ENCODE data around the gene NEDD9. TPM values are rescaled to one million over a fixed set of nuclear protein-coding genes. Genes with fewer than 3 reads are reported as not detected.

Gene NEDD9
- total RNA-seq, 1 experiment from 2014 or later = 6.5 TPM

- no peak overlapping the region for H3K4me3 ChIP-seq (ENCODE audit: insufficient read depth, low read depth, low read length)
Observed at GRCh38 chr6:11270030-11271027, 37.9 kb upstream of the NEDD9 start.

GRCh38 chr6:11268978-11269377 is 36.5 kb upstream of the NEDD9 start:
- Histone ChIP-seq H3K27me3 (ENCODE audit: control insufficient read depth, insufficient read depth, low read length) (no peaks in the 10 kb centered on the region), H3K36me3 (replicated peaks; ENCODE audit: control insufficient read depth, insufficient read depth, low read length) (no peaks in the 10 kb centered on the region), H3K4me3 (ENCODE audit: insufficient read depth, low read depth, low read length) (no peak overlapping the region)
- no peak for DNase-seq

More at GRCh38 chr6:11270030-11271027, 37.9 kb upstream of the NEDD9 start:
- DNase-seq = no peak
- no peaks in the 10 kb centered on the region for H3K27me3 ChIP-seq (ENCODE audit: control insufficient read depth, insufficient read depth, low read length)
- H3K36me3 ChIP-seq (replicated peaks; ENCODE audit: control insufficient read depth, insufficient read depth, low read length) = no peaks in the 10 kb centered on the region

GRCh38 chr6:11266926-11267325 is 34.5 kb upstream of the NEDD9 start:
- H3K27me3 ChIP-seq (ENCODE audit: control insufficient read depth, insufficient read depth, low read length) = no peaks in the 10 kb centered on the region
- H3K4me3 ChIP-seq (ENCODE audit: insufficient read depth, low read depth, low read length) = no peak overlapping the region
- no peak for DNase-seq

GRCh38 chr6:11265932-11266331 is 33.5 kb upstream of the NEDD9 start:
- Histone ChIP-seq H3K27me3 (ENCODE audit: control insufficient read depth, insufficient read depth, low read length) (no peaks in the 10 kb centered on the region), H3K36me3 (replicated peaks; ENCODE audit: control insufficient read depth, insufficient read depth, low read length) (no peaks in the 10 kb centered on the region), H3K4me3 (ENCODE audit: insufficient read depth, low read depth, low read length) (no peak overlapping the region)
- no peak for DNase-seq

More at GRCh38 chr6:11266926-11267325, 34.5 kb upstream of the NEDD9 start:
- no peaks in the 10 kb centered on the region for H3K36me3 ChIP-seq (replicated peaks; ENCODE audit: control insufficient read depth, insufficient read depth, low read length)

- DNase-seq = peak; percentile 49
- Histone ChIP-seq H3K4me3 (ENCODE audit: insufficient read depth, low read depth, low read length) (no peak overlapping the region), H3K36me3 (replicated peaks; ENCODE audit: control insufficient read depth, insufficient read depth, low read length) (no peaks in the 10 kb centered on the region), H3K27me3 (ENCODE audit: control insufficient read depth, insufficient read depth, low read length) (no peaks in the 10 kb centered on the region)
Observed at GRCh38 chr6:11264100-11264499, 31.6 kb upstream of the NEDD9 start.

- Histone ChIP-seq H3K27me3 (ENCODE audit: control insufficient read depth, insufficient read depth, low read length) (no peaks in the 10 kb centered on the region), H3K36me3 (replicated peaks; ENCODE audit: control insufficient read depth, insufficient read depth, low read length) (no peaks in the 10 kb centered on the region), H3K4me3 (ENCODE audit: insufficient read depth, low read depth, low read length) (no peak overlapping the region)
- no peak for DNase-seq
Observed at GRCh38 chr6:11263291-11263775, 30.9 kb upstream of the NEDD9 start.

- Histone ChIP-seq H3K36me3 (replicated peaks; ENCODE audit: control insufficient read depth, insufficient read depth, low read length) (no peaks in the 10 kb centered on the region), H3K27me3 (ENCODE audit: control insufficient read depth, insufficient read depth, low read length) (no peaks in the 10 kb centered on the region), H3K4me3 (ENCODE audit: insufficient read depth, low read depth, low read length) (no peak overlapping the region)
- no peak for DNase-seq
Observed at GRCh38 chr6:11262242-11262641, 29.8 kb upstream of the NEDD9 start.

- Histone ChIP-seq H3K27me3 (ENCODE audit: control insufficient read depth, insufficient read depth, low read length) (no peaks in the 10 kb centered on the region), H3K36me3 (replicated peaks; ENCODE audit: control insufficient read depth, insufficient read depth, low read length) (no peaks in the 10 kb centered on the region), H3K4me3 (ENCODE audit: insufficient read depth, low read depth, low read length) (no peak overlapping the region)
- DNase-seq = no peak
Observed at GRCh38 chr6:11260249-11261038, 28.0 kb upstream of the NEDD9 start.

- Histone ChIP-seq H3K36me3 (replicated peaks; ENCODE audit: control insufficient read depth, insufficient read depth, low read length) (no peaks in the 10 kb centered on the region), H3K4me3 (ENCODE audit: insufficient read depth, low read depth, low read length) (no peak overlapping the region), H3K27me3 (ENCODE audit: control insufficient read depth, insufficient read depth, low read length) (no peaks in the 10 kb centered on the region)
- DNase-seq = peak; percentile 16
Observed at GRCh38 chr6:11258260-11259237, 26.1 kb upstream of the NEDD9 start.

GRCh38 chr6:11255610-11256009 is 23.1 kb upstream of the NEDD9 start:
- no peak overlapping the region for H3K4me3 ChIP-seq (ENCODE audit: insufficient read depth, low read depth, low read length)
- no peaks in the 10 kb centered on the region for H3K27me3 ChIP-seq (ENCODE audit: control insufficient read depth, insufficient read depth, low read length)
- no peaks in the 10 kb centered on the region for H3K36me3 ChIP-seq (replicated peaks; ENCODE audit: control insufficient read depth, insufficient read depth, low read length)

GRCh38 chr6:11253594-11253993 is 21.1 kb upstream of the NEDD9 start:
- H3K4me3 ChIP-seq (ENCODE audit: insufficient read depth, low read depth, low read length) = no peak overlapping the region
- no peaks in the 10 kb centered on the region for H3K27me3 ChIP-seq (ENCODE audit: control insufficient read depth, insufficient read depth, low read length)
- H3K36me3 ChIP-seq (replicated peaks; ENCODE audit: control insufficient read depth, insufficient read depth, low read length) = no peaks in the 10 kb centered on the region
- DNase-seq = no peak

More at GRCh38 chr6:11255610-11256009, 23.1 kb upstream of the NEDD9 start:
- DNase-seq = no peak

GRCh38 chr6:11251553-11252360 is 19.3 kb upstream of the NEDD9 start:
- H3K4me3 ChIP-seq (ENCODE audit: insufficient read depth, low read depth, low read length) = no peak overlapping the region
- DNase-seq = no peak
- H3K27me3 ChIP-seq (ENCODE audit: control insufficient read depth, insufficient read depth, low read length) = no peaks in the 10 kb centered on the region
- no peaks in the 10 kb centered on the region for H3K36me3 ChIP-seq (replicated peaks; ENCODE audit: control insufficient read depth, insufficient read depth, low read length)

GRCh38 chr6:11250108-11250507 is 17.6 kb upstream of the NEDD9 start:
- no peak for DNase-seq
- no peaks in the 10 kb centered on the region for H3K27me3 ChIP-seq (ENCODE audit: control insufficient read depth, insufficient read depth, low read length)
- no peaks in the 10 kb centered on the region for H3K36me3 ChIP-seq (replicated peaks; ENCODE audit: control insufficient read depth, insufficient read depth, low read length)
- no peak overlapping the region for H3K4me3 ChIP-seq (ENCODE audit: insufficient read depth, low read depth, low read length)

Data from H7 (cell line).